Endodermal cell (in vitro differentiated cells): ENCODE measurements around the gene ST8SIA1. TPM values are rescaled to one million over a fixed set of nuclear protein-coding genes. Genes with fewer than 3 reads are reported as not detected.
A peak's percentile ranks its signal among the peaks of the same experiment; 100 is the strongest.

Experiments used
- DNase-seq: peaks from one replicate; pipeline ENCODE4 v3.0.0-alpha.2; 2017
- H3K27ac ChIP-seq: 2 replicates; pipeline ENCODE4 v1.5.1; 2013; ENCODE audit warnings: mild to moderate bottlenecking, low read depth, low read length, moderate library complexity
- H3K27me3 ChIP-seq: 2 replicates; pipeline ENCODE4 v1.6.1; 2013; ENCODE audit warnings: mild to moderate bottlenecking, low read length, moderate library complexity; ENCODE audit not compliant: insufficient read depth, control insufficient read depth, poor library complexity, severe bottlenecking
- H3K36me3 ChIP-seq: 2 replicates; pipeline ENCODE4 v1.7.0; 2013; ENCODE audit warnings: mild to moderate bottlenecking, low read length, moderate library complexity; ENCODE audit not compliant: control insufficient read depth, insufficient read depth
- H3K4me1 ChIP-seq: one replicate; pipeline ENCODE4 v1.7.0; 2013; ENCODE audit warnings: low read length; ENCODE audit not compliant: control insufficient read depth, insufficient read depth
- H3K4me3 ChIP-seq: 2 replicates; pipeline ENCODE4 v1.5.1; 2013; ENCODE audit warnings: mild to moderate bottlenecking, low read length, moderate library complexity
- H3K9ac ChIP-seq: 2 replicates; pipeline ENCODE4 v1.6.1; 2013; ENCODE audit warnings: mild to moderate bottlenecking, low read length, moderate library complexity; ENCODE audit not compliant: poor library complexity, severe bottlenecking; ENCODE audit errors: extremely low read depth
- H3K9me3 ChIP-seq: 2 replicates; pipeline ENCODE4 v1.6.1; 2013; ENCODE audit warnings: mild to moderate bottlenecking, low read length, moderate library complexity; ENCODE audit not compliant: control insufficient read depth
- H3K27ac Mint-ChIP-seq: 2 replicates; pipeline ENCODE4 v1.8.0; 2020; ENCODE audit warnings: mixed read lengths
- H3K27me3 Mint-ChIP-seq: 2 replicates; pipeline ENCODE4 v1.8.0; 2021; ENCODE audit warnings: mild to moderate bottlenecking, mixed read lengths; ENCODE audit not compliant: insufficient read depth
- H3K36me3 Mint-ChIP-seq: 2 replicates; pipeline ENCODE4 v1.8.0; 2020; ENCODE audit warnings: low read depth, mixed read lengths
- H3K4me1 Mint-ChIP-seq: 2 replicates; pipeline ENCODE4 v1.8.0; 2020; ENCODE audit warnings: mixed read lengths
- H3K4me3 Mint-ChIP-seq: 2 replicates; pipeline ENCODE4 v1.8.0; 2020; ENCODE audit warnings: mild to moderate bottlenecking, moderate library complexity, mixed read lengths
- H3K9me3 Mint-ChIP-seq: 2 replicates; pipeline ENCODE4 v1.8.0; 2020; ENCODE audit warnings: mild to moderate bottlenecking, mixed read lengths
- WGBS, 2 experiments: methylation state at CpG; one replicate each; pipeline versions ENCODE4 v1.1.5 to v1.1.7; 2013; ENCODE audit warnings: missing lambda C conversion rate in 2 of 2, mixed read lengths in 1 of 2; ENCODE audit not compliant: insufficient coverage in 1 of 2, insufficient read length in 1 of 2; 5-methylcytosine and 5-hydroxymethylcytosine counted together
- total RNA-seq, 2 donors: library from RNA; stranded (reverse); fragmentation: NEBNext Ultra II Directional in 1 of 2; extraction: Animal tissue kit (Norgen Biotek cat#: 25700) in 1 of 2; gene quantifications; 2 replicates in 1 of 2; 3 replicates in 1 of 2; pipeline ENCODE4 v1.2.1, GENCODE V29; 2021
- TF ChIP-seq, protein P1 (sequence below): fragments of 200-600 bp; sonication (generic); conservative IDR thresholded peaks from 2 replicates; pipeline ENCODE4 v1.5.0; 2021; ENCODE audit warnings: antibody characterized with exemption, mild to moderate bottlenecking

The ST8SIA1 gene
- total RNA-seq, 2 donors from 2014 or later = 11.2 to 13.3 TPM

DNA sequence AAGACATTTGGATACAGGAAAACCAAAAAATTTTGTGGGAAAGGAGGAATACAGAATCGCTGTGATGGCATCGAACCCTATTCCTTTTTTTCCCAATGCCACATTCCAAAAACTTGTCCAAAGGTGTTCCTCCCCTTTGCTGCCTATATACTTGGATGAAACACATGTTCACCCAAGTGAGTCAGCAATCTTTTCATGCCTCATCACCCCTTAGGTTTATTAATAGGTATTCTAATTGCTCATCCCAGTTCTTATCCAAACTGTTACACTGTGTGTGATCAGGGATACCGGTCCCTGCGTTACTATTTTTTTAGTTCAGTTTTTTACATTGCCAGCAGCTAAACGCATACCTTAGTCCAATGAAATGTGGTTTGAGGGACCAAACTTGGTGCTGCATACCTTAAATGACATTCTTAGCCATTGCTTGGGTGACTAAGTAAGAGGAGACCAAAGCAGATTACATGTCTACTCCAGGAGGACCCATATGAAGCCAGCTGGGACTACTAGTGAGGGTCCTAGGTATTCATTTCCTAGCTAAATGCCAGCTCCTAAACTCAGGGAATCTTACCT lies 20.6 kb upstream of the ST8SIA1 start:
- no peak overlapping the region for H3K4me3 Mint-ChIP-seq
- H3K27me3 Mint-ChIP-seq = peaks cover 6% of the 10 kb centered on the region
- Histone ChIP-seq H3K9me3 (no peaks in the 10 kb centered on the region), H3K27me3 (no peaks in the 10 kb centered on the region), H3K27ac (no peak overlapping the region), H3K4me1 (no peaks in the 10 kb centered on the region), H3K36me3 (no peaks in the 10 kb centered on the region), H3K9ac (no peak overlapping the region), H3K4me3 (peak overlapping the region; percentile 10)
- H3K9me3 Mint-ChIP-seq = no peaks in the 10 kb centered on the region
- DNase-seq = no peak
- peaks cover 30% of the 10 kb centered on the region for H3K4me1 Mint-ChIP-seq
- no peaks in the 10 kb centered on the region for H3K36me3 Mint-ChIP-seq
- TF ChIP-seq, protein P1, sequence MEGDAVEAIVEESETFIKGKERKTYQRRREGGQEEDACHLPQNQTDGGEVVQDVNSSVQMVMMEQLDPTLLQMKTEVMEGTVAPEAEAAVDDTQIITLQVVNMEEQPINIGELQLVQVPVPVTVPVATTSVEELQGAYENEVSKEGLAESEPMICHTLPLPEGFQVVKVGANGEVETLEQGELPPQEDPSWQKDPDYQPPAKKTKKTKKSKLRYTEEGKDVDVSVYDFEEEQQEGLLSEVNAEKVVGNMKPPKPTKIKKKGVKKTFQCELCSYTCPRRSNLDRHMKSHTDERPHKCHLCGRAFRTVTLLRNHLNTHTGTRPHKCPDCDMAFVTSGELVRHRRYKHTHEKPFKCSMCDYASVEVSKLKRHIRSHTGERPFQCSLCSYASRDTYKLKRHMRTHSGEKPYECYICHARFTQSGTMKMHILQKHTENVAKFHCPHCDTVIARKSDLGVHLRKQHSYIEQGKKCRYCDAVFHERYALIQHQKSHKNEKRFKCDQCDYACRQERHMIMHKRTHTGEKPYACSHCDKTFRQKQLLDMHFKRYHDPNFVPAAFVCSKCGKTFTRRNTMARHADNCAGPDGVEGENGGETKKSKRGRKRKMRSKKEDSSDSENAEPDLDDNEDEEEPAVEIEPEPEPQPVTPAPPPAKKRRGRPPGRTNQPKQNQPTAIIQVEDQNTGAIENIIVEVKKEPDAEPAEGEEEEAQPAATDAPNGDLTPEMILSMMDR = no peak
- WGBS, 2 experiments = 88 to 93% methylated on average over 4 to 5 of the region's 5 CpGs
- no peak overlapping the region for H3K27ac Mint-ChIP-seq

DNA sequence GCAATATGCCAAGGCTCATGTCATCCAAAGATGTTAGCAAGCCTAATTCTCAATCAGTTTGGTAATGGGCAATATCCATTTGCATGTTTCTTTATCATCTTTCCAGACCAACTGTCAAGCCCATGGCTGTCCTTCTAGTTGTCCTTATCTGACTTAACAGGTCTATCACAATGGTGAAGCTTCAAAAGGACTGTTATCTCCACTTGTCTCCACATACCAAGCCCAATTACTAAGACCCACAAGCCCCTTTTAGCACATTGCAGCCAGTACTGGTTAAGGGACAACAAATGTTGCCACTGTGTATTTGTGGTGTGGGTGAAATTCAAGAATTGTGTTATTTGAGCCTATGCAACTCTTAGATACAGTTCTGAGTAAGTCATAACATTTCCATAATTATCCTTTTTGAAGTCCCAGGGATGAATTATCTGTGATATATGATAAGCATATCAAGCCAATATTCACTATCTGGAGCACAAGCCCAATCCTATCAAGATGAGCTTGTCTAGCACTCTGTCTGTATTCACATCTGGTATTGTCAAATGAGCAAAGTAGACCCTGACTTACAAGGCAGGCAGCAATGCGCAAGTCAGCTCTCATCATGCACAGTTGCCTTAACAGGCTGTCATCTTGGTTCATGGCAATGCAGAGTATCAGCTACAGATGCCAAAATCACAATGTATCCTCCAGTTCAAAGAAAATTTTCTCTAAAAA lies 19.3 kb upstream of the ST8SIA1 start:
- peaks cover 13% of the 10 kb centered on the region for H3K27me3 Mint-ChIP-seq
- no peaks in the 10 kb centered on the region for H3K4me1 ChIP-seq
- no peaks in the 10 kb centered on the region for H3K9me3 ChIP-seq
- H3K27ac ChIP-seq = no peak overlapping the region
- H3K4me1 Mint-ChIP-seq = peaks cover 30% of the 10 kb centered on the region
- H3K27me3 ChIP-seq = no peaks in the 10 kb centered on the region
- TF ChIP-seq, protein P1 = no peak
- WGBS, 2 experiments = 81 to 100% methylated on average over 1 of the region's 1 CpG
- H3K36me3 ChIP-seq = no peaks in the 10 kb centered on the region
- H3K9ac ChIP-seq = no peak overlapping the region
- H3K4me3 ChIP-seq = peak overlapping the region; percentile 10
- H3K36me3 Mint-ChIP-seq = no peaks in the 10 kb centered on the region
- no peaks in the 10 kb centered on the region for H3K9me3 Mint-ChIP-seq
- DNase-seq = peak; percentile 43
- no peak overlapping the region for H3K27ac Mint-ChIP-seq
- H3K4me3 Mint-ChIP-seq = no peak overlapping the region

DNA sequence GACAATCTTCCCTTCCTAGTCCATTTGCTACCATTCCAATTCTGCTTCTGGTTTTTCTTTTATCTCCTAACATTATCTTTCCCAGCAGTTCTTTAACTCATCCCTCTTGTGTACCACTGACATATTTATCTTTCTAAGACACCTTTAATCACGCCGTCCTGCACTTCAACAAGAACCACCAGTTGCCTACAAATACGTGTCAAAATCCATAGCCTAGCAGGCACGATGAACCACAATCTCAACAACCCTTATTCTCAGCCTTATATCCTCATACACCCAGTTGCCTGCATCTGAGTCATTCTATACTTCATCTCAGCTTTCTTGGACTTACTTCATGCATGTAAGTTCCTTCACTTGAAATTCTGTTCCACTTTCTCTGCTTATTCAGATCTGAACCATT lies 16.4 kb upstream of the ST8SIA1 start:
- Mint-ChIP-seq H3K4me3 (no peak overlapping the region), H3K4me1 (peaks cover 30% of the 10 kb centered on the region), H3K36me3 (no peaks in the 10 kb centered on the region), H3K27ac (no peak overlapping the region), H3K9me3 (no peaks in the 10 kb centered on the region), H3K27me3 (peaks cover 16% of the 10 kb centered on the region)
- TF ChIP-seq, protein P1 = no peak
- H3K4me3 ChIP-seq = no peak overlapping the region
- WGBS, 2 experiments = 85 to 93% methylated on average over 2 to 4 of the region's 4 CpGs
- DNase-seq = no peak
- no peaks in the 10 kb centered on the region for H3K27me3 ChIP-seq
- H3K4me1 ChIP-seq = no peaks in the 10 kb centered on the region
- no peak overlapping the region for H3K27ac ChIP-seq
- H3K36me3 ChIP-seq = no peaks in the 10 kb centered on the region
- no peaks in the 10 kb centered on the region for H3K9me3 ChIP-seq
- no peak overlapping the region for H3K9ac ChIP-seq
